HG03469 (cell line): ENCODE data around the gene EBI3.
"Not testable (repeated sequence)": the region's sequence is repeated elsewhere in the genome, so short reads cannot be mapped to it uniquely, and the experiment has no call there.

Experiments used
- ATAC-seq: cut with Tn5 transposase; IDR thresholded peaks from one replicate; pipeline ENCODE4 v1.9.1; 2021; ENCODE audit warnings: mild to moderate bottlenecking, moderate library complexity, moderate number of reproducible peaks; ENCODE audit not compliant: unreplicated experiment

EBI3 gene

DNA sequence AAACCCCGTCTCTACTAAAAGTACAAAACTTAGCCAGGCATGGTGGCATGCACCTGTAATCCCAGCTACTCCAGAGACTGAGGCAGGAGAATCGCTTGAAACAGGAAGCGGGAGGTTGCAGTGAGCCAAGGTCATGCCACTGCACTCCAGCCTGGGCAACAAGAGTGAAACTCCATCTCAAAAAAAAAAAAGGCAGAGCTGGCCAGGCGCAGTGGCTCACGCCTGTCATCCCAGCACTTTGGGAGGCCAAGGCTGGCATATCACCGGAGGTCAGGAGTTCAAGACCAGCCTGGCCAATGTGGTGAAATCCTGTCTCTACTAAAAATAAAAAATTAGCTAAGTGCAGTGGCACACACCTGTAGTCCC lies 45.0 kb downstream of the EBI3 start:
- not testable (repeated sequence) for ATAC-seq

DNA sequence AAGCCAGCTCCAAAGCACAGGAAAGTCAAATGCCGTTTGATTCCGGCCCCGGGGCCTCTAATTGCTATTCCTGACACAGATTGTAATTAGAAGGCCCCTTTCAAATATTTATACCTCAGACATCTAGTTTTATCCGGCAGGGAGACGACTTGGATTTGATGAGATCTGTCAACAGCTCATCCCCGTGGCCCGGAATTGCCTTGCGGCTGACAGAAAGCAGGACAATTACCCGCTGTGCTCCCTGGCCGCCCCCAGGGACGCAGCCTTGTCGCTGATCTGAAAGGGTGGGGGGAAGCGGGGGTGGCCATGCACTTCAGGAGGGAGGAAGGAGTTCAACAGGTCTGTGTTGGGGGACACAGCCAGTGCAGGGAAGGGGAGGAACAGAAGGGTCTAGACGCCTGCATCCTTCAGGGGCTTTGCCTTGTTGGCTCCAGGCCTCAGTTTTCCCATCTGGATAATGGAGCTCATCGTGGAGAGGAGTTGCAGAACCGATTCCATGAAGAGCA lies 47.9 kb downstream of the EBI3 start:
- ATAC-seq, result no peak

DNA sequence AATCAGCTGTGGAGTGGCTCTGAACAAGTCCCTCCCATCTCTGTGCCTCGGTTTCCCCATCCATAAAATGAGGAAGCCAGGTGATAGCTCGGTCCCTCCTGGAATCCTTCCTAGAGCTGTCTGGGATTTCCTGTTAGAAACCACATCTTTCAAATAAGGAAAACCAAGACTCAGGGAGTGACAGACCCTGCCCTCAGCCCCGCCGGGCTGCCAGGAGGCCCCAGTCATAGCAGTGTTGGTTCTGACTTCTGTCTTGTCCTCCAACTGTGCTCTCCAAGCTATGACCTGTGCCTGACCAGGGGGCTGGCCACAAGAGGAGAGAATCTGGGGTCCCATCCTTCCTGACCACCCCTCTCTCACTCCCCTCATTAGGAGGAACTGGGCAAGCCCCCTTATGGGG lies 48.7 kb downstream of the EBI3 start:
- no peak for ATAC-seq

DNA sequence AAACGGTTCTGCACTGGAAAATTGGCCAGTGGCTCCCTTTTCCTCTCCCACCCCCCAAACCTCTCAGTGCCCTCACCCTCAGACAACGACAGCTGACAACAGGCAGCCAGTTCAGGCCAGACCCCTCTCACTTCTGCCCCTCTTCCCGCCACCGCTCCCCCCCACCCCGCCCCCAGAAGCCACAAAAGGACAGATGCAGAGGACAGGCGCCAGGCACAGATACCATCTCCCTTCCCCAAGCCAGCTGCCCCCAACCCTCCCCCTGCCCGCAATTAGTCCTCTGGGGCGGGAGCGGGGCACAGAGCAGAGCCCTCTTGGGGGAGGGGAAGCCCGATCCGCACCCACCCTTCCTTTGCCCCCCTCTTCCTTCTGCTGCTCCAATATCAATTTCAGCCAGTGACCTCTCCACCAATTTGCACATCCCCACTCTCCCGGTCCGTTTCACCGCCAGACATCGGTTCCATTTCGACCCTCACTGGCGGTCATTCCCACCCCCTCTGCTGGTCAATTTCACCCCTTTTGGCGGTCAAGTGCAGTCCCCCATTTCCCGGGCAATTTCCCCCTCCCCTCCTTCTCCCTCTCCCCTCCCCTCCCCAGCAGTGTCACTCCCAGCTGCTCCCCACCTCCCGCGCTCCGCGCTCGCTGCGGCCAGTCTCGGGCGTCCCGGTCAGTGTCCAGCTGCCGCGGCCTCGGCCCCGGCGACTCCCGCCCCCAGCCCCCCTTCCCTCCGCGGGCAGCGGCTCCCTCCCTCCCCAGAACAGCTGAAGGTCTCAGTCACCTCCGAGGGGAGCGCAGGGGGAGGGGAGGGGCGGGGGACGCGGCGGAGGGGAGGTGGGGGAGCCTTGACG lies 49.3 kb downstream of the EBI3 start, which contains the start of gene SHD:
TSS of gene SHD (plus strand) at position 848 of the 848 bp plus-strand sequence. CDS start 798 bp downstream, outside the sequence.
- no peak for ATAC-seq

DNA sequence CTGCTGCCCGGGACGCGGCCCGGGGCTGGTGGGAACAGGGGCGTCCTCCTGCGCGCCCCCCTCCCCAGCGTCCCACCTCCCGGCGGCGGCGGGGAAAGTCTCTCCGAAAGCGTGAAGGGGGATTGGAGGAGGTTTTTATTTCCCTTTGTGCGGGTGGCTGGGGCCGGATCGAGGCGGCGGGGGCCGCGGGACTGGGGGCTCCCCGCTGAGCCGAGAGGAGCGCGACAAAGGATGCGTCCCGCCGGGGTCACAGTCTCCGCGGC lies 49.9 kb downstream of the EBI3 start:
- no peak for ATAC-seq

DNA sequence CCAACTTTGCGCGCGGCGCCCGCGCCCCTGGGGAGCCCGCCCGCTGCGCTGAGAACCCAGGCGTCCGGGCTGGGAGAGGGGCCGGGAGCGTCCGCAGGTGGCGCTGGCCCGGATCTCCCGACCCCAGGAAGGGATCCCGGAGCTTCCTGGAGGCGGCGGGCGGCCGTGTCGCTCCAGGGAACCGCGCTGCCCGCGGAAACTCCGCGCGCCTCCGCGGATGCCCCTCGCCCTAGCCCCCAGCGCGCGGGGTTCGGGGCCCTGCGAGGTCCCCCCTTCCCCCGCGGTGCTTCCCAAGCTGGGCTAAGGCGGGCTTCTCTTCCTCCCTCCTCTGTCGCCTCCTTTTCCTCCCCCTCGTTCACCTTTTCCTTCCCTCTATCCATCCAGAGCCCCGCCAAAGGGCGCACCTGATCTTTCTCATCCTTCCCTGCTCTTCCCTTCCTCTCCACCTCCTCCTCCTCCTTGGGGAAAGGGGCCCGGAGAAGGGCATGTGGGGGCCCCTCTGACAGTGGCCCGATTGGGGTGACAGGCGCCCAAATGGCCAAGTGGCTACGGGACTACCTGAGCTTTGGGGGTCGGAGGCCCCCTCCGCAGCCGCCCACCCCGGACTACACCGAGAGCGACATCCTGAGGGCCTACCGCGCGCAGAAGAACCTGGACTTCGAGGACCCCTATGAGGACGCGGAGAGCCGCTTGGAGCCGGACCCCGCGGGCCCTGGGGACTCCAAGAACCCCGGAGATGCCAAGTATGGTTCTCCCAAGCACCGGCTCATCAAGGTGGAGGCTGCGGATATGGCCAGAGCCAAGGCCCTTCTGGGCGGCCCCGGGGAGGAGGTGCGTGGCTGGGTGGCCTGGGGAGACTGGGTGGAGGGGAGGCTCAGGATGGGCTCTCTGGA lies 50.5 kb downstream of the EBI3 start:
- no peak for ATAC-seq

DNA sequence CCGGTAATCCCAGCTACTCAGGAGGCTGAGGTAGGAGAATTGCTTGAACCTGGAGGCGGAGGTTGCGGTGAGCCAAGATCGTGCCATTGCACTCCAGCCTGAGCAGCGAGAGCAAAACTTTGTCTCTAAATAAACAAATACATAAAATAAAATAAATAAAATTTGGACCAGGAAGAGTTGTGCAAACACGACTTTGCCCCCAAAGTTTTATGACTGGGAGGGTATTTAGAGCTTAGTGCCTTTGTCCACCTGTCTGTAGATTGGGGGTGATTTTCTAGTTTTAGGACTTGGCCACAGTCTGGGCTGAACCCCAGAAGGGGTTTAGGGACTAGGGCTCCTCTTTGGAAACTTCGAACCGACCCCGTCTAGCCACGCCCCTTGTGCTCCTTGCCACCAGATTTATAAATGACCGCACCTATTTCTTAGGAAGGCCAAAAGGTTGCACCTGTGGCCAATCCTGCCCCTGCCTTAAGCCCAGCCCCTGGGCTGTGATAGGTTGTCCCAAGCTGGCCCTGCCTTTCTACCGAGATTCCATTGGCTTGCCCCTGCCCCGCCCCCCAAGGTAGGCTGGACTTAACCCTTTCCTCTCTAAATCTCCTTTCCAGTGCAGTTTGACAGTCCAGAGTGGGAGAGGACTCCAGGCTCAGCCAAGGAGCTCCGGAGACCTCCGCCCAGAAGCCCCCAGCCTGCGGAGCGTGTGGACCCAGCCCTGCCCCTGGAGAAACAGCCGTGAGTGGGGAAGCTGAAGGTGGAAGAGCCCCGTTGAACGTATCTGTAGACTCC lies 55.0 kb downstream of the EBI3 start:
- ATAC-seq, result no peak

DNA sequence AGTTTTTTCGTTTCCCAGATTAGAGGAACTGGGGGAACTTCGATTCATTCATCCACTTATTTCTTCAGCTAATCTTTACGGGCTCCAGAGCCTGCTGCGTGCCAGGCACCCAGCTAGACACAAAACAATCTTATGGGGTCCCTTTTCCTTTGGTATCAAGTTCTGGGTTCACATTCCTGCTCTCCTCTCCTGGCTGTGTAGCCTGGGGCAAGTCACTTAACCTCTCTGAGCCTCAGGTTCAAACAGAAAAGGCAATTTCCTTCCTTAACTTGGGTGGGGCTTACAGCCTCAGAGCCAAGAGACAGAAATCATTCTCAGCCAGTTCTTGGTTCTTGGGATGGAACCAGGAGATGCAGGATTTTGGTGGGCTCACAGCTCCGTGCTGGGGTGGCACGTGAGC lies 55.7 kb downstream of the EBI3 start:
- ATAC-seq, result no peak

DNA sequence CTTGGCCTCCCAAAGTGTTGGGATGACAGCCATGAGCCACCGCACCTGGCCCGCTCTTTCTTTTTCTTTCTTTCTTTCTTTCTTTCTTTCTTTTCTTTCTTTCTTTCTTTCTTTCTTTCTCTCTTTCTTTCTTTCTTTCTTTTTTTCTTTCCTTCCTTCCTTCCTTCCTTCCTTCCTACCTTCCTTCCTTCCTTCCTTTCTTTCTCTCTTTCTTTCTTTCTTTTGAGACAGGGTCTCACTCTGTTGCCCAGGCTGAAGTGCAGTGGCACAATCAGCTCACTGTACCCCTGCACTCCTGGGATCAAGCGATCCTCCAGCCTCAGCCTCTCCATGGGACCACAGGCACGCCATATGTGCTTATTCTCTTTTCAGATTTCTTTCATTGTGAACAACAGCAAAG lies 56.8 kb downstream of the EBI3 start:
- not testable (repeated sequence) for ATAC-seq
